GM10266 (cell line): ENCODE measurements around the gene SBNO2.

Experiments
- DNase-seq: peaks from one replicate; pipeline ENCODE4 v3.0.0; 2012; ENCODE audit errors: extremely low spot score
- CTCF ChIP-seq: IDR thresholded peaks from 2 replicates; pipeline ENCODE4 v1.5.1; 2012; ENCODE audit warnings: mild to moderate bottlenecking, low read depth; ENCODE audit not compliant: control insufficient read depth, insufficient read depth; ENCODE audit errors: missing control alignments

Gene SBNO2

GRCh38 chr19:1153891-1154730 is 20.0 kb downstream of the SBNO2 start:
- DNase-seq, result no peak
- no peak for TF ChIP-seq CTCF

GRCh38 chr19:1151917-1152587 is 22.0 kb downstream of the SBNO2 start:
- DNase-seq, result no peak
- no peak for TF ChIP-seq CTCF

- no peak for DNase-seq
- TF ChIP-seq CTCF, result no peak
Observed at GRCh38 chr19:1151037-1151724, 22.9 kb downstream of the SBNO2 start.

GRCh38 chr19:1150333-1151036 is 23.6 kb downstream of the SBNO2 start:
- no peak for DNase-seq
- TF ChIP-seq CTCF, result no peak

- TF ChIP-seq CTCF, result no peak
Observed at GRCh38 chr19:1149259-1150045, 24.6 kb downstream of the SBNO2 start.

GRCh38 chr19:1147934-1148549 is 26.0 kb downstream of the SBNO2 start:
- TF ChIP-seq CTCF, result no peak
- DNase-seq, result no peak

More at GRCh38 chr19:1149259-1150045, 24.6 kb downstream of the SBNO2 start:
- DNase-seq, result no peak
